NCI-H2227 (cell line): ENCODE data around the gene NONO.
A peak's percentile ranks its signal among the peaks of the same experiment; 100 is the strongest.
"Not testable (repeated sequence)": the region's sequence is repeated elsewhere in the genome, so short reads cannot be mapped to it uniquely, and the experiment has no call there.

Source experiments
- DNase-seq: peaks from one replicate; lab custom pipeline; 2025; ENCODE audit not compliant: unreplicated experiment; lab: John Stamatoyannopoulos, UW

Gene NONO, protein sequence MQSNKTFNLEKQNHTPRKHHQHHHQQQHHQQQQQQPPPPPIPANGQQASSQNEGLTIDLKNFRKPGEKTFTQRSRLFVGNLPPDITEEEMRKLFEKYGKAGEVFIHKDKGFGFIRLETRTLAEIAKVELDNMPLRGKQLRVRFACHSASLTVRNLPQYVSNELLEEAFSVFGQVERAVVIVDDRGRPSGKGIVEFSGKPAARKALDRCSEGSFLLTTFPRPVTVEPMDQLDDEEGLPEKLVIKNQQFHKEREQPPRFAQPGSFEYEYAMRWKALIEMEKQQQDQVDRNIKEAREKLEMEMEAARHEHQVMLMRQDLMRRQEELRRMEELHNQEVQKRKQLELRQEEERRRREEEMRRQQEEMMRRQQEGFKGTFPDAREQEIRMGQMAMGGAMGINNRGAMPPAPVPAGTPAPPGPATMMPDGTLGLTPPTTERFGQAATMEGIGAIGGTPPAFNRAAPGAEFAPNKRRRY

DNA sequence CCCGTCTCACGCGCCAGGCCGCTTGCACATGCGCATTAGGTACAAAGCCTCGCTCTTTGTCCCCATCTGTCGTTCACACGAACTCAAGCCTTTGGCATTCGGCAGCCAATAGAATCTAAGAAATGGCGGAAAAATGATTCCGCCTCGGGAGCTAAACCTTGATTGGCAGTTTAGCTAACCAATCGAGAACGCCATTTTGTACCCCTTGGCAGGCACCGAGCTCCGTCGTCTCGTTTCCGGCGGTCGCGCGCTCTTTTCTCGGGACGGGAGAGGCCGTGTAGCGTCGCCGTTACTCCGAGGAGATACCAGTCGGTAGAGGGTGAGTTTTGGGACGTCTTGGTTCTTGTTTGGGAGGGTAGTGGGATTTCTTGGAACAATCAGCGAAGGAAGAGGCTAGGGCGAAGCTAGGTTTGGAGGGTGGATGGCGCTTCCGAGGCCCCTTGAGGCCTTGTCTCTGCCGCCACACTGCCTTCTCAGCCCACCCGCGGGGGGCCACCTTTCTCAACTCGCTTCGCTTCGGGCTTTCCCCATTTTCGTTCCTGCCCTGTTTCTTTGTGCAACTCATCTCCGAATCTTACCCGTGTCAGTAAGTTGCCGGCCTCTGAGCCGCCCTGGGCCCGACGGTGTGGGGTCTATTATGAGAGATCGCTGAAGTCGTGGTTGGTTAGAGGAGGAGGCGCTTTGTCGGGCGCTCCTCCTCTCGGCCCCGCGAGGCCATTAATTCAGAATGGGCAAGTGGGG lies at the start of gene NONO:
TSS of gene NONO (plus strand) at position 233 of the 741 bp plus-strand sequence. CDS start 7,003 bp downstream, outside the sequence.
- DNase-seq: peak; percentile 100

DNA sequence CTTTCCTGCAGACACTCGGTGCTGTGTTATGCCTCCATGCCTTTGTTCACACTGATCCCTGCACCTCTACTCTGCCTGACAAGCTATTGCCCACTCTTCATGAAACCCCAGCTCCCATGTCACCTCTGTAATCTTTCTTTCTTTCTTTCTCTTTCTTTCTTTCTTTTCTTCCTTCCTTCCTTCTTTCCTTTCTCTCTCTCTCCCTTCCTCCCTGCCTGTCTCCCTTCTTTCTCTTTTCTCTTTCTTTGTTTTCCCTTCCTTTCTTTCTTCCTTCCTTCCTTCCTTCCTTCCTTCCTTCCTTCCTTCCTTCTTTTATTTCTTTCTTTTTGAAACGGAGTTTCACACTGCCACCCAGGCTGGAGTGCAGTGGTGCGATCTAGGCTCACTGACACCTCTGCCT lies 48.0 kb upstream of the NONO start:
- no peak for DNase-seq

DNA sequence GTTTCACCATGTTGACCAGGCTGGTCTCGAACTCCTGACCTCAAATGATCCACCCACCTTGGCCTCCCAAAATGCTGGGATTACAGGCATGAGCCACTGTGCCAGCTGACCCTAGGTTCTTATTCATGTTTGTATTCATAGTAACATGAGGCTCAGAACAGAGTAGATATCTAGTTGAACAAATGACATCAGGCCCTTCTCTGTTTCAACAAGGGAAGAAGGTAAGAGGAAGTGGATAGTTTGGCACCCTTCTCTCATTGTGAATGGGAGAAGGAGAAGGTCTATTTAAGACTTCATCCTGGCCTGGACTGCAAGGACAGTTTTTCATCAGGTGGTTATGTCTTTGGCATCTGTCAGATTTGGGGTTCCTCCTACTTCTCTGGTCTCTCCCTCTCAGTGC lies 46.6 kb upstream of the NONO start:
- no peak for DNase-seq

DNA sequence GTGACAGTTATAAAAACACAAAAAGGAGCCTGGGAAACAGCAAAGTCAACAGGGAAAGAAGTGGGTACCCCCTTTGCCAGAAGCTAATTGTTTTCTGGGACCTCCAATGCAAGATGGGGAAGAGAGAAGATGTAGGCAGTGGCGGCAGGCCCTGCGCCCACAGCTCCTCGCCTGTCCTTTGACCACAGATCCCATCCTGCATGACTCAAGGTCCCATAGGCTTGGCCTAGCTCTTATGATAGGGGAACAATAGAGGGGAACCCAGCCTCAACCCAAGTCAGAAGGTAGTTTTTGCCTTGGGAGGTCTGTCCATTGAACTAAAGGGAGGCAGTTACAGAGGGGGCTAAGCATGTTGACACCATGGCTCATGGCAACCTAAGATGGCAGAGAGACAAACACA lies 43.7 kb upstream of the NONO start:
- no peak for DNase-seq

DNA sequence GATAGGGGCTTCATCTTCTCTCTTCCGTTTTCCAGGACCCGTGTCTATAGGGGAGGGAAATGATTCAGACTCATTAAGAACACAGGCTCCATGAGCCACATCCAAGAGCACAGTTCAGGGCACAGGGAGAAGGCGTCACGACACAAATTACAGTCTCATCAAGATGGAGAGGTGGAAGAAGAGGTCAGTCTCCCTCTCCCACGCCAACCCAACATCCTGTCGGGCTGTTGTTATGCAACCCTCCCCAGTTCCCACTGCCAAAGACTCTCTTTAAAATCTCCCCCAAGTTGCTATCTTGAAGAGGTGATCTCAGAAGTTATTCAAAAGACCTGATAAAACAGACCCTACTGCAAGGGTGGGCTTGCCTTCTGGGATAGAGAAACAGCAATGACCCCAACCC lies 42.1 kb upstream of the NONO start:
- no peak for DNase-seq

DNA sequence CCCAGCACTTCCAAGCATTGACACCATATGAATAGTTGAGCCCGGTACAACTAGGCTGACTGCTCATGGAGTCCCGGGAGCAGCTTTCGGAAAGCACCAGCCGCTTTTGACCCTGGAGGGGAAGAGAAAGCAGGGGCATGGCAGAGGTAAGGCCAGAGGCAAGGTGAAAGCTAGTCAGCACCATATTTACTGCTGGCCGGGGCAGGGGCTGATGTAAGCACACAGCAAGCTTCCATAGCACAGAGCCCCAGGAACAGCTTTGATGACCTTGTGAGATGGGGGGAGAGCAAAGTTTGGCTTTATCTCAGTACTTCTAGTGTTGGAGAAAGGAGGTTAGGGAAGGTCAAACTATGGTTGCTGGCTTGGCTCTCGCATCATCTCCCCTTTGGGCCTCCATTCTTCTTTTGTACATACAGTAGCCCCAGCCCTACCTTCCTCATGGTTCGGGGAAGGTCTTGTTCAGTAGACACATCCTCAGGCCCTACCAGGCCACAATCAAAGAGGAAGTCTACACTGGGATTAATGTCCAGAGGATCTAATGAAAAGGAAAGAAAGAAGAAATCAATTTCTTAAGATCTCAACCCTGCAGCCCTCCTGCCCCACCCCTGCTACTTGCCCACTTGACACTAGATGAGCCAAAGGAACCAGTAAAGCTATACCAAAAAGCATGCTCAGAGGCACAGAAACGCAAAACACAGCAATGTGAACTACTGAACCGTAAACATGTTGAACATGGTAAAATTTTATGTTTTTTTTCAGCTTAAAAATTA lies 38.9 kb upstream of the NONO start:
- no peak for DNase-seq

DNA sequence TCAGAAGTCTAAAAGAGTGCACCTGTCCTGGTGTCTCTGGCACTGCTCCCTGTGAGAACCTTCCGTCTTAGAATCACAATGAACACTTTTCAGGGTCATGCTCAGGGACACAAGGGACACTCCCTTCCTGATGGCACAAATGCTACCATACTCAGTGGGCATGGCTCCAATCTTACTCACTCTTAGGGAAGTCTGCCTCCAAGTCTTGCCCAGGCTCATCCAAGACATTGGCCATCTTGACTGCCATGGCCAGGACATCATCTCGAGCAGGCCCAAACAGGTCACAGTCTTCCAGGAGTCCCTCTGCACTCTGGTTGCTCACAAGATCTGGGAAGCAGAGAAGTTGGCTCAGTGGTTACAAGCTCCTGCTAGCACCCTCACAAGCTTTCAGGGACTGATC lies 38.3 kb upstream of the NONO start:
- no peak for DNase-seq

DNA sequence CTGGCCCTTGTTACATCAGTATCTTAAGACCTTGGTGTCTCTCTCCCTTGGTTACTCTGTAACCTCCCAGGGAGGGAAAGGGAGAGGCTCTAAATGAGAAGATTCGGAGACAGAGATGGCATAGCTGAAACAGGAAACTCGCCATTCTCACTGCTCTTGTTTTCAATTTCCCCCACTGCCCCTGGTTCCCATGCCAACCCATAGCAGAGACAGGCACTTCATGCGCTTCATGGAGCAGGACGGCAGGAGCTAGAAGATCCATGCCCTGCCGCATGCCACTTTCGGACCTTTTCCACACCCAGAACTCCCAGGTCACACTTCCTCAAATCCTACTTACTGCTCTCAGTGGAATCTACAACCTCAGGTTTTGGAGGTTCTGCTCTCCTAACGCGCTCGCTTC lies 32.6 kb upstream of the NONO start:
- DNase-seq: no peak

DNA sequence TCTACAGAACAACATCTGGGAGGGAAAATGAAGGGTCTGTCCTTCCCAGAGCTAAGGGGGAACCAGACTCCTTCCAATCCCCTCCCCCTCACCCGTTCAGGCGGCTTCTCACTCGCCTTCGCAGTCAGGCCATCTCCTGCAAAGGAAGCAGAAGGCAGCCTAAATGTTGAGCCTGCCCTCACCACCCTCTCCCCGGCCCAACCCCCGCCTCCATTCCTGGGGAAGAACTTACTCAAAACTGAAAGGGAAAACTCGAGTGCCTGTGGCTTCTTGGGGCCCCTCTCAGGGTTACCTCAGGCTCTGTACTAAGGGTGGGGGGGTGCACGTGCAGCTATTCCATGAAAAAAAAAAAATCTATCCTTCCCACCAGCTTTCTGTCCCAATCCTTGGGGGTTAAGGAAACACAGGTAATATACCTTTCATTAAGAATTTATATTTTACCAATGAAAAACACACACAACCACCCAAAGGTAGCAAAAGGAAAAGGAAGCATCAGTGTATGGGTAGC lies 31.9 kb upstream of the NONO start:
- DNase-seq: no peak

DNA sequence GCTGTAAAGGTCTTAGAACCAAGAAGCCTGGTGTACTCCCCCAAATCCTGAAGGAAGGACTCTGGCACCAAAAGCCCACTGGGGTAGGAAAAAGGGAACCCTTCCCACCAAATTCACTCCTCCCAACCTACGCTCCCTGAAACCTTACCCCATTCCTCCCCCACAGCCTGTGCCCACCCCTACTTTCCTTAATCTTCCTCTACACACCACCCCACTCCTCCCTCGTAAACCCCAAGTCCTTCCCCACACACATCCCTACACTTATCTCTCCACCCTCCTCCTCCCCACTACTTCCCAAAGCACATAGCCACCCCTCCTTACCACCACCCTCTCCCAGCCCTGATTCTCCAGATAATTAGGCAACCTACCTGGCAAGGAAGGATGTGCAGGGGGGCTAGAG lies 31.2 kb upstream of the NONO start:
- no peak for DNase-seq

DNA sequence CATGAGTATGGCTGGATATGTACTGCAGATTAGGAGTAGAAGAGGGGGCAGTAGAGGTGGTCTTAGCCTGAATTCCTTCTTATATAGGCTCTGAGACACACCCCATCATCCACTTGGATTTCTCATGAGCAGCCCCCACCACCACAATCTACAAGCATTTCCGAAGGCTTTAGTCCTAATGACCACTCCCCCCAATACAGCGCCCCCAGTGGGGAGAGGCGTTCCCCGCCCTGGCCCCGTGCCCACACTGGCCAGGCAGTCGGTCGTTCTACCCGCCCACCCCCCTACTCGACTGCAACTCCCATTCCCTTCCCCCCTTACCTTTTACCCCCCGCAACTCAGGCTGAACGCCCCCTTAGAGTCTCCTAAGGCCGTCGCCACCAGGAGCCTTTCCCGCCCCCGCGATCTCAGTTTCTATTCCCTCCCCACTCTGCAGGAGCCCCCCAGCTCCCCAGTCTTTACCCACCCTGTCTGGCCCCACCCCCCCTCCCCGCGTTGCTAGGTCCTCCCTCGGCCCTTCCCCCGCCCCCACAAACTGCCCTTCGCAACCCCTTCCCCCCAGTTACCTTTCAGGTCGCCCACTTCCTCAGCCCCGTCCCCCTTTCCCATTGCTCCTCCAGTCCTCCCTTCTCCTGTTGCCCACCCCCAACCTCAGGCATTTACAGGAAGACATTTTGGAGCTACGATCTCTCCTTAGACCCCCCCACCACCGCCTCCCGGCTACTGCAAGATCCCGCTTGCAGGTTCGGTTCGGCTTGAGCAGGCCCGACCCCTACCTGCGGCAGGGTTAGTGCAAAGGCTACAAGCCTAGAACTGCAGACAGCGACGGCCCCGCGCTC lies 30.0 kb upstream of the NONO start:
- DNase-seq: peak; percentile 84

DNA sequence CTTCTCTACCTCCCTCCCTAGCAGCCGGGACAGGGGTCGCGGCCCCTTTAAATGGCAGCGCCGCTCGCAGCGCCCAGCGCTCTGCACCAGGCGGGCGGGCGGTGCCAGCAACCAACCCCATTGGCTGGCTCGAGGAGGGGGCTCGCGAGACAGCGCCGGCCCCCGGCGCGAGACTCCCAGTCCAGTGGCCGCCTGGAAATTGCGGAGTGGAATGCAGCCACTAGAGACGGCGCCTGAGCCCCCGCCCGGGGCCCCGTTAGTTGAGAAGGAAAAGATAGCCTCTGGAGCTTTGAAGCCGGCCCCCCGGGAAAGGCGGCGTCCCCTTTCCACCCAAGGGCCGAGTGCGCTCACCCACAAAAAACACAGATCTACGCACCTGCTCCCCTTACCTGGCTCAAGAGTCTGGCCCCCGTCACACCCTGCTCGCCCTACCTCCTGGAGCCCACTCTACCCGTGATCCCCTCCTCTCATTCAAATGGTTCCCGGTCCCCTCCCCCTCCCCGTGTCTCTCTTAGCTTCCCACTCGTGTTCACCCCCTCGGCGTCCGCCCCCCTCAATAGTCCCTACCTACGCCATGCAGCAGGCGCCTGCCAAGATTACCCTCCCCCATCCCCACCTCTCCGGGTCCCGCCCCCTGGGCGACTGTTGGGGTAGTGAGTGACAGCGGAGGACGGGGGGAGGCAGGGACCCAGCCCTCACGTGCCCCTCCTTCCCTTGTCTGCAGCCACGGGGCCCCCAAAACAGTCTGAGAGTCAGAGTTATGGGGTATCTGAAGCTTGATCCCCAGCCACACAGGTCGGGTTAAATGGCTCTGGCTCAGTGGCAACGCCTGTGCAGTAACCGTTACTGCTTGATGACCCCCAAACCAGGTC lies 29.1 kb upstream of the NONO start, which contains the start of gene ZMYM3:
TSS of gene ZMYM3 (minus strand) at position 49 of the 872 bp plus-strand sequence. CDS start 885 bp downstream, outside the sequence.
- peak; percentile 97 for DNase-seq

DNA sequence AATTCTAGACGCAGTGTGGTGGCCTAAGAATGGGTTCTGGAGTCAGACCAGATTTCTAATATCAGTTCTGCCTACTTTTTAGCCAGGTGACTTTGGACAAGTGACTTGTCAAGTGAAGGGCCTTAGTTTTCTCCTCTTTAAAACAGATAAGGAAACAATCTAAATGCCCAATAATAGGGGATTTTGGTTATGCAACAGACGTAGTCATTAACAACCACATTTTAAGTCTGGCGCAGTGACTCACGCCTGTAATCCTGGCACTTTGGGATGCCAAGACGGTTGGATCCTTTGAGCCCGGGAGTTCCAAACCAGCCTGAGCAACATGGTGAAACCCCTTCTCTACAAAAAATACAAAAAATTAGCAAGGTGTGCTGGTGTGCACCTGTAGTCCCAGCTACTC lies 27.4 kb upstream of the NONO start:
- DNase-seq: peak; percentile 14

DNA sequence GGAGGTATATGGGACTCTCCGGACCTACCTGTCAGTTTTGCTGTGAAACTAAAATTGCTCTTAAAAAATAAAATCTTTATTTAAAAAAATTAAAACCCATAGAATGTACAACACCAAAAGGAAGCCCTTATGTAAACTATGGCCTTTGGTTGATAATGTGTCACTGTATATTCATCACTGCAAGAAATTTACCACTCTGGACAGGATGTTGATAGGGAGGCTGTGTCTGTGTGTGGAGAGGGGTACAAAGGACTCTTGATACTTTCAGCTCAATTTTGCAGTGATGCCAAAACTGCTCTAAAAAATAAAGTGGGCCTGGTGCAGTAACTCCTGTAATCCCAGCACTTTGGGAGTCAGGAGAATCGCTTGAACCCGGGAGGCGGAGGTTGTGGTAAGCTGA lies 26.6 kb upstream of the NONO start:
- DNase-seq: no peak

DNA sequence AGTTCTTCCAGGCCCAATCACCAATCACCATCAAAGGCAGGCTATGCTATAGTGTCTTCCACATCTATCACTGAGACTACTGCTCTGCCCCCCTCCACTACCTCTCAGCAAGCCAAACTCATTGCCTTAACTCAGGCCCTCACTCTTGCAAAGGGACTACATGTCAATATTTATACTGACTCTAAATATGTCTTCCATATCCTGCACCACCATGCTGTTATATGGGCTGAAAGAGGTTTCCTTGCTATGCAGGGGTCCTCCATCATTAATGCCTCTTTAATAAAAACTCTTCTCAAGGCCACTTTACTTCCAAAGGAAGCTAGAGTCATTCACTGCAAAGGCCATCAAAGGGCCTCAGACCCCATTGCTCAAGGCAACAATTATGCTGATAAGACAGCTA lies 14.8 kb upstream of the NONO start:
- not testable (repeated sequence) for DNase-seq

DNA sequence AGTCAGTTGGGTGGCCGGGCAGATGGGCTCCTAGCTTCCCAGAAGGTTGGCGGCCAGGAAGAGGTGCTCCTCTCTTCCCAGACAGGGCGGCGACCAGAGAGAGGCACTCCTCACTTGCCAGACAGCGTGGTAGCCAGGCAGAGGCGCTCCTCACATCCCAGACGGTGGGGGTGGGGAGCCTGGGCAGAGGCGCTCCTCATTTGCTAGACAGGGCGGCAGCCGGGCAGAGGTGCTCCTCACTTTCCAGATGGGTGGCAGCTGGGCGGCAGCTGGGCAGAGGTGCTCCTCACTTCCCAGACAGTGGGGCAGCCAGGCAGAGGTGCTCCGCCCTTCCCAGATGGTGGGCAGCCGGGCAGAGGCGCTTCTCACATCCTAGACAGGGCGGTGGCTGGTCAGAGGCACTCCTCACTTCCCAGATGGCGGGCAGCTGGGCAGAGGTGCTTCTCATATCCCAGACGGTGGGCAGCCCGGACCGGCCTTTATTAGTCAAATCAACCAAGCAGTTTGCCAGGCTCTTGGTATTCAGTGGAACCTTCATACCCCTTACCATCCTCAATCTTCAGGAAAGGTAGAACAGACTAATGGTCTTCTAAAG lies 13.5 kb upstream of the NONO start:
- no peak for DNase-seq

DNA sequence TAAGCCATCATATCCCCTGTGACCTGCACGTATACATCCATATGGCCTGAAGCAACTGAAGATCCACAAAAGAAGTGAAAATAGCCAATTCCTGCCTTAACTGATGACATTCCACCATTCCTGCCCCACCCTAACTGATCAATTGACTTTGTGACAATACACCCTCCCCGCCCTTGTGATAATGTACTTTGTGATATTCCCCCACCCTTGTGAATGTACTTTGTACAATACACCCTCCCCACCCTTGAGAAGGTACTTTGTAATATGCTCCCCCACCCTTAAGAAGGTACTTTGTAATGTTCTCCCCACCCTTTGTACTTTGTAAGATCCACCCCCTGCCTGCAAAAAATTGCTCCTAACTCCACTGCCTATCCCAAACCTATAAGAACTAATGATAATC lies 11.1 kb upstream of the NONO start:
- DNase-seq: not testable (repeated sequence)

DNA sequence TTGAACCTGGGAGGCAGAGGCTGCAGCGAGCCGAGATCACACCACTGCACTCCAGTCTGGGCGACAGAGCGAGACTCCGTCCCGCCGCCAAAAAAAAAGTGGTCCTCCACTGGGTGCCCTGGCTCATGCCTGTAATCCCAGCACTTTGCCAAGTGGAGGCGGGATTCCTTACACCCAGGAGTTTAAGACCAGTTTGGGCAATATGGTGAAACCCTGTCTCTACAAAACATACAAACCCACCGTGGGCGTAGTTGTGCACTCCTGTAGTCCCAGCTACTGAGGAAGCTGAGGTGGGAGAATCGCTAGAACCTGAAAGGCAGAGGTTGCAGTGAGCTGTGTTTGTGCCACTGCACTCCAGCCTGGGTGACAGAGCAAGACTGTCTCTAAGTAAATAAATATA lies 2.1 kb upstream of the NONO start:
- not testable (repeated sequence) for DNase-seq
